ENCODE data around the gene STARD5.

The STARD5 gene

GRCh38 chr15:81312790-81313543 is 11.0 kb downstream of the STARD5 start:
- no peak for DNase-seq (ENCODE audit: low read depth, low spot score)

- no peak for DNase-seq (ENCODE audit: low read depth, low spot score)
These were observed 12.0 kb downstream of the STARD5 start for GRCh38 chr15:81311752-81312464.

GRCh38 chr15:81310480-81310879 is 13.5 kb downstream of the STARD5 start:
- no peak for DNase-seq (ENCODE audit: low read depth, low spot score)

- DNase-seq (ENCODE audit: low read depth, low spot score) = no peak
These were observed 14.1 kb downstream of the STARD5 start for GRCh38 chr15:81309647-81310450.

- no peak for DNase-seq (ENCODE audit: low read depth, low spot score)
These were observed 15.7 kb downstream of the STARD5 start for GRCh38 chr15:81308260-81308659.

GRCh38 chr15:81304226-81304625 is 19.7 kb downstream of the STARD5 start:
- DNase-seq (ENCODE audit: low read depth, low spot score) = peak; percentile 14

GRCh38 chr15:81303244-81304225 is 20.4 kb downstream of the STARD5 start:
- DNase-seq (ENCODE audit: low read depth, low spot score) = peak; percentile 83

GRCh38 chr15:81302701-81303109 is 21.2 kb downstream of the STARD5 start:
- DNase-seq (ENCODE audit: low read depth, low spot score) = no peak

- DNase-seq (ENCODE audit: low read depth, low spot score) = no peak
These were observed 22.0 kb downstream of the STARD5 start for GRCh38 chr15:81301815-81302399.

GRCh38 chr15:81301385-81301784 is 22.6 kb downstream of the STARD5 start:
- no peak for DNase-seq (ENCODE audit: low read depth, low spot score)

GRCh38 chr15:81299630-81300273 is 24.2 kb downstream of the STARD5 start:
- DNase-seq (ENCODE audit: low read depth, low spot score) = no peak

GRCh38 chr15:81299156-81299555 is 24.8 kb downstream of the STARD5 start:
- no peak for DNase-seq (ENCODE audit: low read depth, low spot score)

GRCh38 chr15:81298611-81299010 is 25.3 kb downstream of the STARD5 start:
- no peak for DNase-seq (ENCODE audit: low read depth, low spot score)

GRCh38 chr15:81297603-81298575 is 26.1 kb downstream of the STARD5 start:
- no peak for DNase-seq (ENCODE audit: low read depth, low spot score)

- DNase-seq (ENCODE audit: low read depth, low spot score) = no peak
These were observed 26.8 kb downstream of the STARD5 start for GRCh38 chr15:81297147-81297572.

- DNase-seq (ENCODE audit: low read depth, low spot score) = no peak
These were observed 27.3 kb downstream of the STARD5 start for GRCh38 chr15:81296673-81297072.

- no peak for DNase-seq (ENCODE audit: low read depth, low spot score)
These were observed 27.8 kb downstream of the STARD5 start for GRCh38 chr15:81296186-81296585.

GRCh38 chr15:81295486-81296121 is 28.3 kb downstream of the STARD5 start:
- no peak for DNase-seq (ENCODE audit: low read depth, low spot score)

GRCh38 chr15:81294516-81294880 is 29.4 kb downstream of the STARD5 start:
- DNase-seq (ENCODE audit: low read depth, low spot score) = no peak

Measured in ELF-1 (cell line).